ENCODE measurements around the gene PTGDR. TPM values are rescaled to one million over a fixed set of nuclear protein-coding genes. Genes with fewer than 3 reads are reported as not detected.

PTGDR gene
- total RNA-seq, 4 donors from 2014 or later = 1.0 to 3.0 (median 1.9) TPM

- TF ChIP-seq, protein P1, sequence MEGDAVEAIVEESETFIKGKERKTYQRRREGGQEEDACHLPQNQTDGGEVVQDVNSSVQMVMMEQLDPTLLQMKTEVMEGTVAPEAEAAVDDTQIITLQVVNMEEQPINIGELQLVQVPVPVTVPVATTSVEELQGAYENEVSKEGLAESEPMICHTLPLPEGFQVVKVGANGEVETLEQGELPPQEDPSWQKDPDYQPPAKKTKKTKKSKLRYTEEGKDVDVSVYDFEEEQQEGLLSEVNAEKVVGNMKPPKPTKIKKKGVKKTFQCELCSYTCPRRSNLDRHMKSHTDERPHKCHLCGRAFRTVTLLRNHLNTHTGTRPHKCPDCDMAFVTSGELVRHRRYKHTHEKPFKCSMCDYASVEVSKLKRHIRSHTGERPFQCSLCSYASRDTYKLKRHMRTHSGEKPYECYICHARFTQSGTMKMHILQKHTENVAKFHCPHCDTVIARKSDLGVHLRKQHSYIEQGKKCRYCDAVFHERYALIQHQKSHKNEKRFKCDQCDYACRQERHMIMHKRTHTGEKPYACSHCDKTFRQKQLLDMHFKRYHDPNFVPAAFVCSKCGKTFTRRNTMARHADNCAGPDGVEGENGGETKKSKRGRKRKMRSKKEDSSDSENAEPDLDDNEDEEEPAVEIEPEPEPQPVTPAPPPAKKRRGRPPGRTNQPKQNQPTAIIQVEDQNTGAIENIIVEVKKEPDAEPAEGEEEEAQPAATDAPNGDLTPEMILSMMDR (IDR thresholded peaks at IDR 0.05; ENCODE audit: low read depth) = no peak
Observed at GRCh38 chr14:52307905-52308304, 40.4 kb downstream of the PTGDR start.

DNA sequence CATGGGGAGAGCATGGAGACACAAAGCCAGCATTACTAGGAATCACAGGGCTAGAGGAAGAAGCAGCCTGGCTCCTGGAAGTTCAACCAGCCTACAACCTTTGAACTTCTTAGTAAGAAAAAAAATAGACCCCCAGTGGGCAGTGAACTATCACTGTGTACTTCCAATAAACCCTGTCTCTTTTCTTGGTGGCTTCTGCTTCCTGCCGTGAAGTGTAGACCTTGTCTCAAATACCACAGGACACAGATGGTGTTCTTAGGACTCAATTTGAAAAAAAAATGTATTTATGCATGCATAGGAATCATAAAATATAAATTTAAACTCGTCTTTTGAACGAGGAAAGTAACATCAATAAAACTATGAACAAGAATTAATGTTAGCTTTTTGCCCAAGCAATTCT lies 43.0 kb downstream of the PTGDR start:
- TF ChIP-seq, protein P1 (IDR thresholded peaks at IDR 0.05; ENCODE audit: low read depth) = no peak

DNA sequence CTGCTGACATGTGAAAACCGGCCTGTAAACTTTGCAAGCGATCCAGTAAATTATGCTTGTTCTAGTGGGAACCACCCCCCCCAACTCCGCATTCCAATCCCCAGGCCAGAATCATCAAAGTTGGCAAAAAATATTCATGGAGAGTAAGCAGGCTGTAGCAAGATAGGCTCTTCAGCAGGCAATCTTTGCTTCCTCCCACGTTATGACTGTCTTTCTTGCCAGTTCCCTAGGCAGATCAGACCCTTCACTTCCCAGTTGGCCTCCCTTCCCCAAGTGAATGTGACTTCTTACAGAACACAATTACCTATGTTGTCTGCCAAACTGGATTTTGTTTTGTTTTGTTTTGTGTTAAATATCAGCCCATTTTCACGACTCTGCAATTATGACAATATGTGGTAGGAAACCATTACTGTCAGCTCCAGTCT lies 45.4 kb downstream of the PTGDR start:
- TF ChIP-seq, protein P1 (IDR thresholded peaks at IDR 0.05; ENCODE audit: low read depth) = no peak

DNA sequence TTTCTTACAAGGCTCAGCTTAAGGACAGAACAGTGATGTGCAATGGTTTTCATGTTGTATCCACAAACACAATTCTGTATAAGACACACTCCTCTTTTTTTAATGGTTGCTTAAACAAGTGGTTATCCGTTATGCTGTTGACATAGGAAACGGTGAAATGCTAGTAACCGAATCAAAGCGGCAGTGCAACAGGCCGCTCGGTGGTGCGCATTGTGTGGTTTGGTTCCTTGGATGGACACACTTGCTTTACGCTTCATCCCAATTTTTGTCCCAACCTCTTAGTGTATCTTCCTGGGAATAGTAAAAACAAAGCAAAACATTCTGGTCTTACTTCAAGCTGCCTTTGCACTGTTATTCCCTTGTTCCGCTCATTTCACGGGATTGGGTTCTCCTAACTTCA lies 46.0 kb downstream of the PTGDR start:
- TF ChIP-seq, protein P1 (IDR thresholded peaks at IDR 0.05; ENCODE audit: low read depth) = no peak

DNA sequence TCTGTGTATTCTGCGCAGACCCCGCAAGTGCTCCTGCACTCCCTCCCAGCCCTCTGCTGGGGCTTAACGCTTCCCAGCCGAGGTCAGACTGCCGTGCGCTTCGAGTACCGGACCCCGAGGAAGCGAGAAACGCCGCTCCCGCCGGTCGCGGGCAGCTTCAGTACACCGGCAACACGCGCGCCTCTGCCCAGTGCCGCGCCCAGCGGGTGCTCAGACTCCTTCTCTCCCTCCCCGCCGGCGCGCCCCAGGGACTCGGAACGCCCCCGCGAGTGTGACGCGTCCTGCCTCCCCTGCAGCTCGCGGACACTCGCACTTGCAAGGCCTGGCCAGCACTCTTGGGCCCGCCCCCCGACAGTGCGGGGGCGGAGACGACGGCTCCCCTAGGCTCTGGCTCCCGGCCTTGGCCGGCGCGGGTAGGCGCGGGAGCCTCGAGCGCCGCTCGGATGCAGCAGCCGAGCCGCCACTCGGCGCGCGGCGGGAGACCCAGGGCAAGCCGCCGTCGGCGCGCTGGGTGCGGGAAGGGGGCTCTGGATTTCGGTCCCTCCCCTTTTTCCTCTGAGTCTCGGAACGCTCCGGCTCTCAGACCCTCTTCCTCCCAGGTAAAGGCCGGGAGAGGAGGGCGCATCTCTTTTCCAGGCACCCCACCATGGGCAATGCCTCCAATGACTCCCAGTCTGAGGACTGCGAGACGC lies 46.6 kb downstream of the PTGDR start, which contains the start of gene PTGER2:
PTGER2 (plus strand) TSS at position 410 of the 692 bp plus-strand sequence; CDS start at position 647, 237 bp downstream.
- TF ChIP-seq, protein P1 (IDR thresholded peaks at IDR 0.05; ENCODE audit: low read depth) = no peak

DNA sequence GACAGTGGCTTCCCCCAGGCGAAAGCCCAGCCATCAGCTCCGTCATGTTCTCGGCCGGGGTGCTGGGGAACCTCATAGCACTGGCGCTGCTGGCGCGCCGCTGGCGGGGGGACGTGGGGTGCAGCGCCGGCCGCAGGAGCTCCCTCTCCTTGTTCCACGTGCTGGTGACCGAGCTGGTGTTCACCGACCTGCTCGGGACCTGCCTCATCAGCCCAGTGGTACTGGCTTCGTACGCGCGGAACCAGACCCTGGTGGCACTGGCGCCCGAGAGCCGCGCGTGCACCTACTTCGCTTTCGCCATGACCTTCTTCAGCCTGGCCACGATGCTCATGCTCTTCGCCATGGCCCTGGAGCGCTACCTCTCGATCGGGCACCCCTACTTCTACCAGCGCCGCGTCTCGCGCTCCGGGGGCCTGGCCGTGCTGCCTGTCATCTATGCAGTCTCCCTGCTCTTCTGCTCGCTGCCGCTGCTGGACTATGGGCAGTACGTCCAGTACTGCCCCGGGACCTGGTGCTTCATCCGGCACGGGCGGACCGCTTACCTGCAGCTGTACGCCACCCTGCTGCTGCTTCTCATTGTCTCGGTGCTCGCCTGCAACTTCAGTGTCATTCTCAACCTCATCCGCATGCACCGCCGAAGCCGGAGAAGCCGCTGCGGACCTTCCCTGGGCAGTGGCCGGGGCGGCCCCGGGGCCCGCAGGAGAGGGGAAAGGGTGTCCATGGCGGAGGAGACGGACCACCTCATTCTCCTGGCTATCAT lies 47.3 kb downstream of the PTGDR start:
- TF ChIP-seq, protein P1 (IDR thresholded peaks at IDR 0.05; ENCODE audit: low read depth) = no peak

DNA sequence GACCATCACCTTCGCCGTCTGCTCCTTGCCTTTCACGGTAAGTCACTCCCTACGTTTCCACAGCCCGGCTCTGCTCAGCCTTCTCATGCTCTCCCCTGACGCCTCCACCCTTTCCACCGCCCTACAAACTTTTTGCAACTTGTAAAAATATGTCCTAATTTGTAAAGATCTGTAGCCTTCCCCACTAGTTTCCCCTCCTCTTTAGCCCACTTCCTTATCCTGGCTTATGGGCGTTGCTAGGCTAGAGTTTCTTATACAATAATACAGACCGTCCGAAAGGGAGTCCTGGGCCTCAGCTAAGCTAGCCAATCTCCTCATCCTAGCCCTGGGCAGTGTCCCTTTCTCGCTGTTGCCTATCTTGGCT lies 47.8 kb downstream of the PTGDR start:
- TF ChIP-seq, protein P1 (IDR thresholded peaks at IDR 0.05; ENCODE audit: low read depth) = no peak

Data from subcutaneous adipose tissue (tissue), 4 donors.